Progenitor cell of endocrine pancreas (in vitro differentiated cells): Measurements from ENCODE around the gene PPP1R3G. TPM values are rescaled to one million over a fixed set of nuclear protein-coding genes. Genes with fewer than 3 reads are reported as not detected.

Experiments
- DNase-seq: peaks from one replicate; pipeline ENCODE4 v3.0.0; 2021; ENCODE audit warnings: low spot score; ENCODE audit not compliant: unreplicated experiment
- H3K27ac Mint-ChIP-seq: 2 replicates; pipeline ENCODE4 v1.8.0; 2021; ENCODE audit warnings: mild to moderate bottlenecking, moderate library complexity, mixed read lengths
- H3K27me3 Mint-ChIP-seq: 2 replicates; pipeline ENCODE4 v1.8.0; 2021; ENCODE audit warnings: mixed read lengths
- H3K36me3 Mint-ChIP-seq: 2 replicates; pipeline ENCODE4 v1.8.0; 2022; ENCODE audit warnings: mixed read lengths; ENCODE audit not compliant: insufficient read depth
- H3K4me1 Mint-ChIP-seq: 2 replicates; pipeline ENCODE4 v1.8.0; 2021; ENCODE audit warnings: low read depth, mixed read lengths
- H3K4me3 Mint-ChIP-seq: 2 replicates; pipeline ENCODE4 v1.8.0; 2021; ENCODE audit warnings: low read depth, mild to moderate bottlenecking, moderate library complexity, mixed read lengths
- H3K9me3 Mint-ChIP-seq: 2 replicates; pipeline ENCODE4 v1.8.0; 2021; ENCODE audit warnings: low read depth, mixed read lengths
- total RNA-seq: library from RNA; stranded (reverse); gene quantifications from 2 replicates; pipeline ENCODE4 v1.2.1, GENCODE V29; 2021
- TF ChIP-seq, protein P1 (sequence below): fragments of 200-600 bp; sonication (generic); IDR thresholded peaks from one replicate; pipeline ENCODE4 v1.5.0; 2021; ENCODE audit warnings: antibody characterized with exemption, mild to moderate bottlenecking; ENCODE audit not compliant: unreplicated experiment

Gene PPP1R3G
- total RNA-seq, 1 donor from 2014 or later: 0.07 TPM

DNA sequence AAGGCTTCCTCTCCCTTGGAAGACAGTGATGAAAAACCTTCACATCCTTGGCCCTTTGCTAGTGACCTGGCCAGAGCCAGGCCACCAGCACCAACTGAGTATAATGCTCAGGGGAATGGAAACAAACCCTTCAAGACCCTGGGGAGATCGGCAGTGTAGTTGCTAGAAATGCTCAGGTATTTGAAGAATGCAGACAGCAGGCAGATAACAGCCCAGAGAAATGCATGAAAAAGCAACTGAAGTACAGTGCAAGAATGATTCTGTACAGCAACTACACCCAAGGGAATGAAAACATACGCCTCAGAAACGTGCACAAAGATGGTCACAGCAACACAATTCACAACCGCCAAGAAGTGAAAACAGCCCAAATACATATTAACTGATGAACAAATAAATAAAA lies 41.1 kb downstream of the PPP1R3G start:
- Mint-ChIP-seq H3K4me3 (no peak overlapping the region), H3K27ac (no peak overlapping the region)
- DNase-seq: no peak

DNA sequence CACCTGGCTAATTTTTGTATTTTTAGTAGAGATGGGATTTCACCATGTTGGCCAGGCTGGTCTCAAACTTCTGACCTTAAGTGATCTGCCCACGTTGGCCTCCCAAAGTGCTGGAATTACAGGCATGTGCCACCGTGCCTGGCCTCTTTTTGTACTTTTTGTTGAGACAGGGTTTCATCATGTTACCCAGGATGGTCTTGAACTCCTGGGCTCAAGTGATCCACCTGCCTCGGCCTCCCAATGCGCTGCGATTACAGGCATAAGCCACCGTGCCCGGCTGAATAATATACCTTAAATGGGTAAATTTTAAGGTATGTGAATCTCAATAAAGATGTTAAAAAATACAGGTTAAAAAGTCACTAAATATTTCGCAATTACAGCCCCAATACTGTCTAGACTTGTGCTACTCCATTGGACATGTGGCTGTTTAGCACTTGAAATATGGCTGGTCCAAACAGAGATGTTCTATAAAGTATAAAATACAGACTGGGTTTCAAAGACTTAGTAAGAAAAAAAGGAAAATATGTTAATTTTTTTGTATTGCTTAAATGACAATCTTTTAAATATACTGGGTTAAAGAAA lies 42.1 kb downstream of the PPP1R3G start:
- no peaks in the 10 kb centered on the region for H3K36me3 Mint-ChIP-seq
- H3K4me1 Mint-ChIP-seq: peaks cover 5% of the 10 kb centered on the region
- no peak overlapping the region for H3K4me3 Mint-ChIP-seq
- TF ChIP-seq, protein P1, sequence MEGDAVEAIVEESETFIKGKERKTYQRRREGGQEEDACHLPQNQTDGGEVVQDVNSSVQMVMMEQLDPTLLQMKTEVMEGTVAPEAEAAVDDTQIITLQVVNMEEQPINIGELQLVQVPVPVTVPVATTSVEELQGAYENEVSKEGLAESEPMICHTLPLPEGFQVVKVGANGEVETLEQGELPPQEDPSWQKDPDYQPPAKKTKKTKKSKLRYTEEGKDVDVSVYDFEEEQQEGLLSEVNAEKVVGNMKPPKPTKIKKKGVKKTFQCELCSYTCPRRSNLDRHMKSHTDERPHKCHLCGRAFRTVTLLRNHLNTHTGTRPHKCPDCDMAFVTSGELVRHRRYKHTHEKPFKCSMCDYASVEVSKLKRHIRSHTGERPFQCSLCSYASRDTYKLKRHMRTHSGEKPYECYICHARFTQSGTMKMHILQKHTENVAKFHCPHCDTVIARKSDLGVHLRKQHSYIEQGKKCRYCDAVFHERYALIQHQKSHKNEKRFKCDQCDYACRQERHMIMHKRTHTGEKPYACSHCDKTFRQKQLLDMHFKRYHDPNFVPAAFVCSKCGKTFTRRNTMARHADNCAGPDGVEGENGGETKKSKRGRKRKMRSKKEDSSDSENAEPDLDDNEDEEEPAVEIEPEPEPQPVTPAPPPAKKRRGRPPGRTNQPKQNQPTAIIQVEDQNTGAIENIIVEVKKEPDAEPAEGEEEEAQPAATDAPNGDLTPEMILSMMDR: no peak
- H3K27me3 Mint-ChIP-seq: no peaks in the 10 kb centered on the region
- H3K27ac Mint-ChIP-seq: no peak overlapping the region
- no peak for DNase-seq
- H3K9me3 Mint-ChIP-seq: no peaks in the 10 kb centered on the region

More for the DNA sequence above, 41.1 kb downstream of the PPP1R3G start:
- TF ChIP-seq, protein P1: no peak
- no peaks in the 10 kb centered on the region for H3K27me3 Mint-ChIP-seq
- H3K4me1 Mint-ChIP-seq: peaks cover 5% of the 10 kb centered on the region
- no peaks in the 10 kb centered on the region for H3K36me3 Mint-ChIP-seq
- H3K9me3 Mint-ChIP-seq: no peaks in the 10 kb centered on the region

DNA sequence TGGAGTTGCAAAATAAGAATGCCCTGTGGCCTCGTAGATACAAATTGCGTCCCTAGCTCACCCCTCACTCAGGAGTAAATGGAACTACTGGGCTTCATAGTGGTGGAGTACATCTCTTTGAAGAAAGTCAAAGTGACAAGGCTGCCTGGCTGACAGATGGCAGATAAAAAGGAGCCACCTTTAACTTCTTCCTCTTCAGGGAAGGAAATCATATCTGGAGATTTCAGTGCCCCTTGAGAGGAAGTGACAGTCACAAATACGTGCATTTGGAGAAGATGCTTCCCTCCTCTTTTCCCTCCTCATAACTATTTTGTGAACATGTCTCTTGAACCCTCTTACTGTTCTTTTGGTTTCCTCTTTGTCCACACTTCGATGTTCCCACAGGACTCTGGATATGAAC lies 43.2 kb downstream of the PPP1R3G start:
- Mint-ChIP-seq H3K27me3 (no peaks in the 10 kb centered on the region), H3K4me3 (no peak overlapping the region), H3K27ac (no peak overlapping the region), H3K4me1 (peaks cover 5% of the 10 kb centered on the region), H3K9me3 (no peaks in the 10 kb centered on the region), H3K36me3 (no peaks in the 10 kb centered on the region)
- no peak for DNase-seq
- TF ChIP-seq, protein P1: no peak

DNA sequence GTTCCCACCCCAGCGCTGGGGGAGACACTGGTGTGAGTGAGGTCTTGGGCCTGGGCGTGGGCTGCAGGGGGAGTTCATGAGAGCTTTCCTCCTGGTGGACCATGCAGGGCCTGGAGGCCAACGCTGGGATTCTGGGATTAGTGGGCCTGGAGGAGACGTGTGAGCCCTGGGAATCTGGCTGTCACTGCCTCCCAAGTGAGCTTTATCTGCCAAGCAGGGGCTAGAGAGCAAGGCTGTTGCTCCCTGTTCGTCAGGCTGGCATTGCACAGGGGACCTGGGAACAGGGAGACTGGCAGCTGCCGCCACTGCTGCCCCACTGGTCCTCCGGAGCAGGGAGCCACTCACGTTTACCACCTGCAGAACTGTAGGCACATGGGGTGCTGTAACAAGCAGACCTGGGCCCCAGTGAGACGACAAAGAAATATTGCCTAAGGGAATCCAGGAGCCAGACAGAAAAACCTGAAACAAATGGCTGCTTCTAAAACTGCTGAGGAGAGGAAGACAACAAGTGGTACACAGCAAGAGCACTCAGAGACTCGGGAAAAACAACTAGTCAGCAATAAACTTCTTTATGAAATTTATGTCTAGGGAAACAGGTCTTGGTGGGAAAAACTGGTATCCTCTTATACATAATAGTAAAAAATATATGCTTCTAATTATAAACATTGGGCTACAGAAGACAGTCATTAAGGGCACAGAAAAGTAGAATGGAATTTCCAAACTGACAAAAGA lies 45.2 kb downstream of the PPP1R3G start:
- H3K27me3 Mint-ChIP-seq: no peaks in the 10 kb centered on the region
- no peak overlapping the region for H3K4me3 Mint-ChIP-seq
- peaks cover 3% of the 10 kb centered on the region for H3K36me3 Mint-ChIP-seq
- TF ChIP-seq, protein P1: no peak
- no peak for DNase-seq
- H3K9me3 Mint-ChIP-seq: no peaks in the 10 kb centered on the region
- H3K4me1 Mint-ChIP-seq: peaks cover 5% of the 10 kb centered on the region
- H3K27ac Mint-ChIP-seq: no peak overlapping the region

DNA sequence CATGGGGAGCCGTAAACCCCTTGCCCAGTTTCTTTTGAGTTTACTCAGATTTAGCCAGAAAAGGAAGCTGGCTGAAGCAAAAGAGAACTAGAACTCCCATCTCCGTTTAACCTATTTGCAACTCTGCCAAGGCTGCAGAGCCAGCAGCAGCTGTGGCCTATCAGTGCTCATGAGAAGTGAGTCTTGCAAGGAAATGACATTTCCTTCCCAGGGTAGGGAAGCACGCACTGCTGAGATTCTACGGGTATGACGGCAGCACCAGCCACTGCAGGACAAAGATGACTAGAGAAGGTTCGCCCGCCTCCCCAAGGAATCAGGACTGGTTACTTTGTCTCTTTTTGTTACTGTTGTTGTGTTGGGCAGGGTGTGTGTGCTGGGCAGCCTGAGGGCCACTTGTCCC lies 47.6 kb downstream of the PPP1R3G start:
- Mint-ChIP-seq H3K27me3 (no peaks in the 10 kb centered on the region), H3K27ac (no peak overlapping the region), H3K4me3 (no peak overlapping the region), H3K36me3 (peaks cover 7% of the 10 kb centered on the region), H3K4me1 (no peaks in the 10 kb centered on the region), H3K9me3 (peaks cover 3% of the 10 kb centered on the region)
- TF ChIP-seq, protein P1: no peak
- no peak for DNase-seq
